ENCODE results near the gene DLG2.

GRCh38 chr11:85313741-85314140, 313.4 kb downstream of the DLG2 start:
- TF ChIP-seq CTCF (IDR thresholded peaks at IDR 0.05; ENCODE audit: extremely low read depth in 1 of 2, insufficient read depth in 1 of 2, low read depth in 1 of 2, low read length in 2 of 2): no peak
- TF ChIP-seq POLR2AphosphoS5 (IDR thresholded peaks at IDR 0.05; ENCODE audit: insufficient read depth, low read depth, low read length): no peak
- TF ChIP-seq EZH2 (IDR thresholded peaks at IDR 0.05; ENCODE audit: borderline replicate concordance, low read depth, low read length, severe bottlenecking): no peak
- no peak for TF ChIP-seq MAX (IDR thresholded peaks at IDR 0.05; ENCODE audit: insufficient read depth, insufficient read length)
- TF ChIP-seq POLR2A (IDR thresholded peaks at IDR 0.05; ENCODE audit: low read depth, low read length): no peak
- TF ChIP-seq GATA2 (IDR thresholded peaks at IDR 0.05; ENCODE audit: insufficient read depth, insufficient read length, low read depth, low read length): no peak
- no peak for TF ChIP-seq JUN (IDR thresholded peaks at IDR 0.05; ENCODE audit: borderline replicate concordance, insufficient read depth, insufficient read length, low read depth)
- TF ChIP-seq FOS (IDR thresholded peaks at IDR 0.05; ENCODE audit: borderline replicate concordance, insufficient read depth, low read length): no peak
